DND-41 (cell line): ENCODE data around the gene ZNF488.

Experiments
- CTCF ChIP-seq: IDR thresholded peaks from 2 replicates; pipeline ENCODE4 v1.5.1; 2012; ENCODE audit warnings: borderline replicate concordance, low read length, moderate library complexity, mild to moderate bottlenecking; ENCODE audit not compliant: poor library complexity, severe bottlenecking; ENCODE audit errors: extremely low read depth
- EZH2 ChIP-seq: IDR thresholded peaks from 3 replicates; pipeline ENCODE4 v1.6.1; 2012; ENCODE audit warnings: borderline replicate concordance, low read depth, mild to moderate bottlenecking, moderate library complexity, low read length, inconsistent platforms; ENCODE audit not compliant: severe bottlenecking

DNA sequence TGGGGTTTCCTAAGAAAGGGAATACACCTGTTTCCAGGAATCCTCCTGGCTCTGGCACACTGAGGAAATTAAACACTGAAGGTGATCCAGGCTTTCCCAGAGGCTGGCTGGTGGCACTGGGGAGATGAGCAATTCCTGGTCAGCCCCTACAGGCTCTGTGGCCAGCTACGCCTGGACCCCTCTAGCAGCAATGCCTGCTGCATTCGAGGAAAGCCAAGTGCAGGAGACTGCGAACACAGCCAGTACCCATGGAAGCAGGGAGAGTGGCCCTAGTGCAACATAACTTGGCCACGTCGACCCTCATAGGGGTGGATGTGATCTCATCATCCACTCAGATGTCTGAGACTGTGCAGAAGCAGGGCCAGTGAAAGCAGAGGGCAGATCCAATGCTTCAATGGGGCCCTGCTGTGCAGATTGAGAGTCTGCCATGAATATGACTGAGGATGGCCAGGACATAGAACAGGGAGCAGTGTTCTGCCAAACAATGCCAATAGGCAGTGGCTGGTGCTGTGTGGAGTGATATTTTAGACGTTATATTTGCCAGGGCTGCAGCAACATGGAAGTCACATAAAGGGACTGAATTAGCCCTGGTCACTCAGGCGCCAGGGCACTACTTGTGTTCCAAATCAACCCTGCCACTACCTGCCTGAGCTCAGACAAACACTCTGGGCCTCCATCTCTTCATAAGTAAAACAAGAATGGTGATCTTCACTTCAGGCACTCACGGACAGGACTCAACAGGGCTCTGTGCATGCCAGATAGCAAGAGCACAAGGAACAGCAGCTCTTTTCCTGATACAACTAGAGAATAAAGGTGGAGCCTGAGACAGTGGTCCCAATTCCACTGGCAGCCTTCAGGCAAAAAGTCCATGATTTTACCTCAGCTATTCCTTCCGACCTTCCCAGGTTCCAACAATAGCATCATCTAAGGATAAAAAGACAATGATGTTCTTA is 2.4 kb downstream of the ZNF488 start:
- TF ChIP-seq CTCF: no peak
- TF ChIP-seq EZH2: no peak
